Measurements from ENCODE around the gene WWP2. TPM values are rescaled to one million over a fixed set of nuclear protein-coding genes. Genes with fewer than 3 reads are reported as not detected.

Gene WWP2
- total RNA-seq, 1 experiment from 2014 or later = 38.8 TPM

- no peaks in the 10 kb centered on the region for H3K79me2 ChIP-seq (ENCODE audit: low read depth)
- H2AFZ ChIP-seq = no peak overlapping the region
- DNase-seq = no peak
- H3K4me2 ChIP-seq = no peak overlapping the region
- no peak overlapping the region for H3K4me3 ChIP-seq
- H4K20me1 ChIP-seq (ENCODE audit: insufficient read depth) = no peaks in the 10 kb centered on the region
- peaks cover 4% of the 10 kb centered on the region; the same call in 1 of the 2 replicates for H3F3A ChIP-seq (ENCODE audit: insufficient read depth, low read depth)
- ChIA-PET POLR2A (ENCODE audit: unreplicated experiment) (no interaction called here), CTCF (no interaction called here)
- no peaks in the 10 kb centered on the region for H3K27me3 ChIP-seq (ENCODE audit: insufficient read depth, low read depth)
- TF ChIP-seq EZH2 (IDR thresholded peaks at IDR 0.05; ENCODE audit: low read depth) = no peak
- TF ChIP-seq CTCF (conservative IDR thresholded peaks at IDR 0.05) = no peak
- H3K4me1 ChIP-seq (replicated peaks; ENCODE audit: insufficient read depth) = no peaks in the 10 kb centered on the region
- H3K9me3 ChIP-seq (ENCODE audit: insufficient read depth, low read depth) = no peaks in the 10 kb centered on the region
- H3K36me3 ChIP-seq (ENCODE audit: low read depth) = peaks cover 8% of the 10 kb centered on the region; the same call in 1 of the 2 replicates
- BruUV-seq (replicated peaks) = no TSS peak
- intact Hi-C loops (cut with micrococcal nuclease; ENCODE audit: unreplicated experiment) = no loop called here
- no peak overlapping the region for H3K27ac ChIP-seq
- H3K9me2 ChIP-seq (ENCODE audit: insufficient read depth) = no peaks in the 10 kb centered on the region
These were observed 121.6 kb downstream of the WWP2 start for GRCh38 chr16:69883744-69884143.

- CTCF ChIA-PET = no interaction called here
These were observed 123.6 kb downstream of the WWP2 start for GRCh38 chr16:69885722-69886121.

GRCh38 chr16:69886726-69887125 is 124.6 kb downstream of the WWP2 start:
- H3F3A ChIP-seq (ENCODE audit: insufficient read depth, low read depth) = no peaks in the 10 kb centered on the region
- no peaks in the 10 kb centered on the region for H3K27me3 ChIP-seq (ENCODE audit: insufficient read depth, low read depth)
- no peak overlapping the region for H3K4me3 ChIP-seq
- no peak for DNase-seq
- no peaks in the 10 kb centered on the region for H3K9me2 ChIP-seq (ENCODE audit: insufficient read depth)
- ChIA-PET POLR2A (ENCODE audit: unreplicated experiment) (no interaction called here), CTCF (no interaction called here)
- H3K27ac ChIP-seq = no peak overlapping the region
- no peaks in the 10 kb centered on the region for H3K9me3 ChIP-seq (ENCODE audit: insufficient read depth, low read depth)
- H4K20me1 ChIP-seq (ENCODE audit: insufficient read depth) = 0 out of 2 replicates have a peak, but pooled peaks cover 1% of the 10 kb centered on the region
- no peaks in the 10 kb centered on the region for H3K79me2 ChIP-seq (ENCODE audit: low read depth)
- no peaks in the 10 kb centered on the region for H3K36me3 ChIP-seq (ENCODE audit: low read depth)
- TF ChIP-seq EZH2 (IDR thresholded peaks at IDR 0.05; ENCODE audit: low read depth) (no peak), CTCF (conservative IDR thresholded peaks at IDR 0.05) (no peak)
- no peak overlapping the region for H2AFZ ChIP-seq
- intact Hi-C loops (cut with micrococcal nuclease; ENCODE audit: unreplicated experiment) = no loop called here
- no peaks in the 10 kb centered on the region for H3K4me1 ChIP-seq (replicated peaks; ENCODE audit: insufficient read depth)
- H3K4me2 ChIP-seq = no peak overlapping the region
- BruUV-seq (replicated peaks) = no TSS peak

More at GRCh38 chr16:69885722-69886121, 123.6 kb downstream of the WWP2 start:
- no peak for DNase-seq
- Histone ChIP-seq H3K27me3 (ENCODE audit: insufficient read depth, low read depth) (no peaks in the 10 kb centered on the region), H3K4me3 (no peak overlapping the region), H3F3A (ENCODE audit: insufficient read depth, low read depth) (no peaks in the 10 kb centered on the region), H3K79me2 (ENCODE audit: low read depth) (no peaks in the 10 kb centered on the region), H4K20me1 (ENCODE audit: insufficient read depth) (no peaks in the 10 kb centered on the region), H3K4me2 (no peak overlapping the region), H3K9me3 (ENCODE audit: insufficient read depth, low read depth) (no peaks in the 10 kb centered on the region), H3K9me2 (ENCODE audit: insufficient read depth) (no peaks in the 10 kb centered on the region), H3K27ac (no peak overlapping the region), H3K36me3 (ENCODE audit: low read depth) (no peaks in the 10 kb centered on the region; the same call in 1 of the 2 replicates), H3K4me1 (replicated peaks; ENCODE audit: insufficient read depth) (no peaks in the 10 kb centered on the region), H2AFZ (no peak overlapping the region)
- POLR2A ChIA-PET (ENCODE audit: unreplicated experiment) = no interaction called here
- intact Hi-C loops (cut with micrococcal nuclease; ENCODE audit: unreplicated experiment) = no loop called here
- BruUV-seq (replicated peaks) = no TSS peak
- TF ChIP-seq EZH2 (IDR thresholded peaks at IDR 0.05; ENCODE audit: low read depth) = no peak
- no peak for TF ChIP-seq CTCF (conservative IDR thresholded peaks at IDR 0.05)
